HG03457 (cell line): Measurements from ENCODE around the gene PLEKHG4B.
A peak's percentile ranks its signal among the peaks of the same experiment; 100 is the strongest.
"Not testable (repeated sequence)": the region's sequence is repeated elsewhere in the genome, so short reads cannot be mapped to it uniquely, and the experiment has no call there.

Source experiments
- ATAC-seq: cut with Tn5 transposase; IDR thresholded peaks from one replicate; pipeline ENCODE4 v1.9.1; 2021; ENCODE audit warnings: moderate number of reproducible peaks; ENCODE audit not compliant: unreplicated experiment

PLEKHG4B gene

DNA sequence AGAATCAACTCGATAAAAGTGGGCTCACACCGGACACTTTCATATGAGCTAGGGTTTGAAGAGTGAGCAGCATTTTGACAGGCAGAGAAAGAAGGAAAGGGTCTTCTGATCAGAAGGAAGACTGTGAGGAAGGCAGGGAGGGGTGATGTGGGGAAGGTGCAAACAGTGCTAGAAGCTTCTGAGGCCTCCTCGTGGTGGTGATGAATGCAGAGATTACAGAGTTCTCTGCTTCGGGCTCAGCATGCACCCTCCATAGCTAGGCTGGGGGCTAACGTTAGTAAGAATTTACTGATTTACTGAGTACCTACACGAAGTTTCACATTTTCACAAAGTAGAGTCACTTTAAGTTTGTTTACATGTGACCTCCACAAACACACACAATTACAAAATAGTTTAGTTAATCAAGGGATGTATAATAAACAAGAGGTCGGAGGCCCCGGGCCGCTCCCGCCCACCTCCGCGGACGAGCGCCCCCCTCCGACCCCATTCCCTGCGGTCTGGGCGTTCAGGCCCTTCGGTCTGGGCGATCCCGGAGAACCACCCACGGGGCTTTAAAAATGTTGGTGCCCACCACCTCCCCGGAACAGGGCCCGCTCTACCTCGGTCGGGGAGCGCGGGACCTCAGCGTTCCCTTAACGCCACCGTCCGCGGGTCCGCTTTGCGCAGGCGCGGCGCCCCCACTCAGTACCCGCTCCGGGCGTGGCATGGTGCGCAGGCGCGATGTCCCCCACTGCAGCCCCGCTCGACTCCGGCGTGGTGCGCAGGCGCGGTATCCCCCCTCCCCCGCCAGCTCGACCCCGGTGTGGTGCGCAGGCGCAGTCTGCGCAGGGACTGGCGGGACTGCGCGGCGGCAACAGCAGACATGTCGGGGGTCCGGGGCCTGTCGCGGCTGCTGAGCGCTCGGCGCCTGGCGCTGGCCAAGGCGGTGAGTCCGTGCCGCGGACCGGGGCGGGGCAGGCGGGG lies 125.8 kb downstream of the PLEKHG4B start, which contains the start of the genes CCDC127 and SDHA:
CCDC127 (minus strand) TSS at position 660 of the 963 bp plus-strand sequence. CDS start 1,304 bp downstream, outside the sequence.
SDHA (plus strand) TSS at position 827 of the 963 bp plus-strand sequence; CDS start at position 863, 36 bp downstream.
- peak; percentile 65 for ATAC-seq

DNA sequence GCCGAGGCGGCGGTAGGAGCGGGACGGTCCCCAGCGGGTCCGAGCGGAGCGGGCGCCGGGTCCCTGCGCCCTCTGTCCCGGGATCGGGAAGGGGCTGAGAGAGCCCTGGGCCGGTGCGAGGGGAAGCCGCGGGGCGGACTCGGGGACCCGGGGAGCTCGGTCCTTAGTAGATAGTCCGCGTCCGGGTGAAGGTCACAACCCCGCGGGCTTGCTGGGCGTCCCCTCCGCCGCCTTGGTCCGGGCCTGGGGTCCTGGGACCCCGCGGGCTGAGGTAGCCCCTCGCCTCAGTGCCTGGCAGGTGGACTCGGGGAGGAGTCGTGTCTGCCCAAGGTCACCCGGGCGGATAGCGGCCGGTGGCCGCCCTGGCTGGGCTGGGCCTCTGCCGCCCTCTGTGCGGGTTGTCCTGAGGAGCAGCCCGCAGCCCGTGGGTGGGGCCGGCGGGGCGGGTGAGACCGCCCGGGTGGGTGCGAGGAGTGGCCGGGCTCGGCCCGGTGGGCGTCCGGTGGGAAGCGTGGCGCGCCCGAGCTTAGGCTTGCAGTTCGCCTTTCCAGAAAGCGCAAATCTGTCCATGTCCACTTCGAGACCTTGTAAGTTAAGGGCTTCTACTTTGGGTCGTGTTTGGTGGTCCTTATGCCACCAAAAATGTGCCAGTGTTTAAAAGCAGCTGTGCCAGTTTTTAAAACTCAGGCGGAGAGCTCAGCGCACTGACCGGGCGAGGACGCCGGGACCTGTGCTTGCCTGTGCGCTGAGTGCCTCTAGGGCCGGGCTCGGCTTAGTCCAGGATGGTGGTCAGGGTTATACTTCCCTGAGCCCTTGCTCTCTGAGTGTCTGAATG lies 126.7 kb downstream of the PLEKHG4B start:
- peak; percentile 16 for ATAC-seq

DNA sequence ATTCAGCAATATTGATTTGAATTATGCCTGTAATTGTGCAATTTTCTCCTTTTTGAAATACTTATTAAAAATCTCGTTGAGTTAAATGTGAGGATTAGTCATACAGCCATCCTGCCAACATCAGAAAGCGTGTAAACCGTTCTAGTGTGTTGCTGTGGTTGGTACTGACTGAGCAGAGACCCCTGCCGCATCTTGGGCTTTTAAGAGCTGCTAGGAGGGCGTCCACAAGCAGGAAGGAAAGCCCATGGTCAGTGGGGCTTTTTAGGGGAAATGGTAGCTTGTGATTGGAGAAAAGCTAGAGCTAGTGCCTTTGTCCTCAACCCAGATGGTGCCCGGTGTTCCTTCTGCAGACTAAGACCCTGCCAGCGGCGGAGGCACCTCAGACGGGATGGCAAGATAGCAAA lies 127.5 kb downstream of the PLEKHG4B start:
- no peak for ATAC-seq

DNA sequence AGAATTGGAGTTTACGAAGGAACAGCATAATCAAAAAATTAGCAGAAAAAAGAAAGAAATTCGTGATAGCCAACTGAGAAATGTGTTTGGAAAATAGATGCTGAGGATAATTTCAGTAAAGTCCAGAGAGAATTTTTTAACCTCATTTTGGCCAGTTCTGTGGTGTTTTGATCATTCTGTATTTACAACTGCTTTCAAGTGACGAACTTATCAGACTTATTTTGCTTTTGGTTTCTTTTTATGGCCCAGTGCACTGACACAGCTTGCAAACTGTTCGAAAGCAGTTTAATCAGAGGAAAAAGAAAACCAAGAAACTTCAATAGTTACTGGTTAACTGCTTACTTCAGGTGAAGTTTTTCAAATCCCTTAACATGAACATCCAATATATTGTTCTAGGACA lies 128.0 kb downstream of the PLEKHG4B start:
- ATAC-seq, result no peak

DNA sequence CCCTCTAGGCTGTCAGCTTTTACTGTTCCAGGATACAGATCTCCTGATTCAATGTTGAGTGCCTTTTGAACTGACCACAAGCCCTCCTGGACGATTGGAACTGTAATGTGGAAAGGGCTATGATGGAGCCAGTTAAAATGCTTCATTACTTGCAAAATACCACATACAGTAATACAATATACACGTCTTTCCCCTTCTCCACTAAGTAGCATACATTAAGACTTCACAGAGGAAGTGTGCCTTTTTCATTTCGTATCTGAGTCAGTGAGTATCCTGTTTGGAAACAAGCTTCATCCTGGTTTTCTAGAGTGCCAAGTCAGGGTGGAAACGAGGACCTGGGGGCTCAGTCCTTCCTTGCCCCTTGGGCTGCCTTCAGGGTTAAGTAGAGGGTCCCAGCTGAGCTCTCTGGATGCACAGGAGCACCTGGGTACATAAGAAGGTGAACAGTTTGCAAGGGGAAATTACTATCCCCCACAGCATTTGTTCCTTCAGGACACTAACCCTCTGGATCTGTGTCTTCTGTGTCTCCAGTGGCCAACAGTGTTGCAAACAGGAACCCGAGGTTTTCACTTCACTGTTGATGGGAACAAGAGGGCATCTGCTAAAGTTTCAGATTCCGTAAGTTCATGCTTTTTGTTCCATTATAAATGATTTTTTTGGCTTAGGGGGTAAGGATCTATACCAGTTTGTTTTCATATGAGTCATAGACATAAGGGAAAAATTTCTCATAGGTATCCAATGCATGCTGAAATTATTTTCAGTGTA lies 131.2 kb downstream of the PLEKHG4B start:
- not testable (repeated sequence) for ATAC-seq

DNA sequence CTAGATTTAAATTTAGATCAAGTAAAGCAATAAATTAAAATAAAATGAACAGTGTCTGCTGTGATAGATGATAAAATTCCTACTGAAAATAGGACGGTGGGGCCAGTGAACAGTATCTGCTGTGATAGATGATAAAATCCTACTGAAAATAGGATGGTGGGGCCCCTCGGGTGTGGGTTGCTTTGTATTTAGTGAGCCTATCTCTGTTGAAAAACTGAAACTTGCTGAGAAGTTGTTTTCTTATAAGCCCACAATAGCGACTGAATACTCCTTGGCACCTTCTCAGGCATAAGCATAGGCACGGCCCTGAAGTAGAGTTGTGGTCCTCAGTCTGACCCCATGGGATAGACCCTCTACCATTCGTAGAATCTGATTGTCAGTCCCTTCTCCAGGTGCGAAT lies 131.8 kb downstream of the PLEKHG4B start:
- no peak for ATAC-seq

DNA sequence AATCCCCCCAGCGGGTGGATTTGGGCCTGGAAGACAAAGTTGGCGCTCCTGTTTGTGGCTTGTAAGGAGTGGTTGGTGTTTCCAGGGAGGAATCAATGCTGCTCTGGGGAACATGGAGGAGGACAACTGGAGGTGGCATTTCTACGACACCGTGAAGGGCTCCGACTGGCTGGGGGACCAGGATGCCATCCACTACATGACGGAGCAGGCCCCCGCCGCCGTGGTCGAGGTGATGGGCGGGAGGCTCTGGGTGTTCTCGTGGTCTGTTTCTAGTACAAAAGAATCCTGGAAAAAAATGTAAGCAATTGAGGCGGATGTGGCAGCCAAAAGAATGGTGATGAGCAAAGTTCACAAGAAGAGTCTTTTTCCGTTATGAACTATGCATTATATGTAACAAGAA lies 133.4 kb downstream of the PLEKHG4B start:
- no peak for ATAC-seq

DNA sequence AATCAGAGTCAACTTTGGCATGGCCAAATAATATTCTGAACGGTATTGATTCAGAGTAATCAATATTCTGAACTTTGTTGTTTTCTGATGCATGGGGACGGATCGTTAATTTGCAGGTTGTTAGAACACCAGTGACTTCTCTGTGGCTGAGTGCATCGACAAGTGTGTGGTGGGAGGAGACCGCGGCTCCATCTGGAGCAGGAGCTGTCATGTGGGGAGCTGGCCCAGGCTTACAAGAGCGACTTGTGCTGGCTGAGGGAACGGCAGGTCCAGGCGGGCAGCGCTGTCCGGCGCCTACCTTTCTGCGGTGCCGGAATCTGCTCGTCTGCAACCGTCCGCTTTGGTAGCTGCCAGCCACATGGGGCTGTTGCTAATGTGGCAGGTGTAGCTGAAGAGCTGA lies 135.4 kb downstream of the PLEKHG4B start:
- not testable (repeated sequence) for ATAC-seq

DNA sequence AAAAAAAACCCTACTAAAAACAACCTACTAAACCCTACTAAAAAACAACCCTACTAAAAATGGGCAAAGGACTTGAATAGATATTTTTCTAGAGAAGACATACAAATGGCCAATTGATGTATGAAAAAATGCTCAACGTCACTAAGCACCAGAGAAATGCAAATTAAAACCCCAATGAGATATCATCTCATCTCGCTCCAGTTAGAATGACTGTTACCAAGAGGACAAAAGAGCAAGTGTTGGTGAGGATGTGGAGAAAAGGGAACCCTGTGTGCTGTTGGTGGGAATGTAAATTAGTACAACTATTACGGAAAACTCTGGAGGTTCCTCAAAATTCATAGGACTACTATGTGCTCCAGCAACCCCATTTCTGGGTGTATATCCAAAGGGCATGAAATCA lies 136.9 kb downstream of the PLEKHG4B start:
- ATAC-seq, result no peak

DNA sequence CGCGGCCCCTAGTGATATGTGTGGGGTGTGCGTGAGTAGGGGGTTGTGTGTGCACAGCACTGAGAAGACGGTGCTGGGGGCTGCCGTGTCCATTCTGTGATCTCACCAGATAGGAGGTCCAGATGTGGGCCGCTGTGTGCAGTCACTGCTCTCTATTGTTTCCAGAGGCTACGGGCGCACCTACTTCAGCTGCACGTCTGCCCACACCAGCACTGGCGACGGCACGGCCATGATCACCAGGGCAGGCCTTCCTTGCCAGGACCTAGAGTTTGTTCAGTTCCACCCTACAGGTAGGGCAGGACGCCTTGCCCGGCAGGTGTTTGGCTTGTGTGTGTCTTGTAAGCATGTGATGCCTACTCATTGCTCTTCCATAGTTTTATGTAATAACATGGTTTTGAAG lies 138.7 kb downstream of the PLEKHG4B start:
- ATAC-seq, result no peak

DNA sequence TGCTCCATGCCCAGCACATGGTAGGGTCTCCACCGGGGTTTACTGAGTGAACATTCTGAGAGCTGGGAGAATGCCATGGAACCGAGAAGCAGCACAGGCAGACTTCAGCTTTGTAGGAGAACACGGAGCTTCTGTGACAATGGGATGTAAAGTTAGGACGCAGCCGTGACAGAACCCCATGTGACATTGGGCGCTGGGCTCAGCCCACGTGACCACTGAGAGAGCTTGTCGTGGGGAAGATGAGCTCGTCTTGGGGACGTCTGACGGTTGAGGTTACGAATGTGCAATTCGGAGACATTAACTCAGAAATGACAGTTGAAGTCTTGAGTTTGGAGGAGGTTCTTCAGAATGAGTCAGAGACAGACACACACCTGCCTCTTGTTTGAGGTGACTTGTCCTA lies 139.7 kb downstream of the PLEKHG4B start:
- no peak for ATAC-seq

DNA sequence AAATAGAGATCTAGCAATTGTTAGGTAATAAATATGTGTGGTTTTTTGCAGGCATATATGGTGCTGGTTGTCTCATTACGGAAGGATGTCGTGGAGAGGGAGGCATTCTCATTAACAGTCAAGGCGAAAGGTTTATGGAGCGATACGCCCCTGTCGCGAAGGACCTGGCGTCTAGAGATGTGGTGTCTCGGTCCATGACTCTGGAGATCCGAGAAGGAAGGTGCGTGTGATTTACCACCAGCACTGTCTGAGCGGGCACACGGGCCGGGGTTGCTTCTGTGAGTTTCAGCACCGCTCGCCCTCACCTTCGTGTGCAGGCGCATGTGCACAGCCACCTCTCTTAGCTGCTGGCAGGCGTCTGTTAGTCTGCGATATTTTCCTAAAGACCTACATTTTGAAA lies 141.5 kb downstream of the PLEKHG4B start:
- not testable (repeated sequence) for ATAC-seq

DNA sequence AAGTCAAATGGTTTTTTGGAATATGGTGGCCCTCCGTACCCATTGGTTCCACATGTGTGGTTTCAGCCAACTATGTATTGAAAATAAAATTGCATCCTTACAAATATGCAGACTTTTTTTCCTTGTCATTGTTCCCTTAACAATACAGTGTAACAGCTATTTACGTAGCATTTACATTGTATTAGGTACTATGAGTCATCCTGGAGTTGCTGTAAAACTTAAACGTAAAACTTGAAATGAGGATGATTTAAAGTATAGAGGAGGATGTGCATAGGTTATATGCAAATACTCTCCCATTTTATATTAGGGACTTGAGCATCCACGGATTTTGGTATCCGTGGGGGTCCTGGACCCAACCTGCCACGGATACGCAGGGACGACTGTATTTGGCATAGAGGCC lies 142.5 kb downstream of the PLEKHG4B start:
- ATAC-seq, result no peak

DNA sequence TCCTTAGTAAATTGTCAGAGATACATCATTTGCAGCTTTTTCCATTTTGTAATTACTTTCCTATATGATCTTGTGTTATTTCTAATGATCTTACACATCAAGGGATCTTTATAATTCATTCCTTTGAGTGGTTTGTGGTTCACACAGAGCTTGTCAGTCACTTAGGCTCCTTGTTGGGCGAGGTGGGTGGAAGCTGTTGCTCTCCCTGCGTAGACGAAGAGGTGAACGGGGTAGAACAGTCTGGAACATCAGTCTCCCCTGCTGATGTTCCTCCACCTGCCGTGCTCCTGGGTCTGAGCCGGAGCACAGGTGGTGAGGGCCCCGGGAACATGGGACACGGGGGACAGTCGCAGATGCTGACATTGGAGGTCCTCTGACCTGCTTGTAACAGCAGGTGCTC lies 143.6 kb downstream of the PLEKHG4B start:
- ATAC-seq, result not testable (repeated sequence)

DNA sequence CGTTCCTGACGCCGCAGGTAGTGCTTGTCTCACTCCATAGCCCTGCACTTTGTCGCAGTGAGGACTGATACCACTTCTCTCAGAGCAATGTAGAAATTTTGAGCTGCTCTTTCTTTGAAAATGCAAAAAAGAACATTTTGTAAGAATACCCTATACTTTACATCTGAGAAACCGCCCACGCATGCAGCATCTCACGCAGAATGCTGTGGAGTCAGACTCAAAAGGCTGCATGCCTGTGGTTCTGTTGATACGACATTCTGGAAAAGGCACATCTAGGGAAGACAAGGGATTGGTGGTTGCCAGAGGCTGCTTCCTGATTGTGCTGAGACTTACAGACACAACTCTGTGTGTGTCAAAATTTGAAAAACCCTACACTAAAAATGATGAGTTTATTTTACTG lies 146.0 kb downstream of the PLEKHG4B start:
- ATAC-seq, result not testable (repeated sequence)
